ENCODE measurements around the gene UGDH. TPM values are rescaled to one million over a fixed set of nuclear protein-coding genes. Genes with fewer than 3 reads are reported as not detected.
A peak's percentile ranks its signal among the peaks of the same experiment; 100 is the strongest.

The UGDH gene
- total and polyA plus RNA-seq, 2 experiments from 2014 or later: 223 to 374 TPM

DNA sequence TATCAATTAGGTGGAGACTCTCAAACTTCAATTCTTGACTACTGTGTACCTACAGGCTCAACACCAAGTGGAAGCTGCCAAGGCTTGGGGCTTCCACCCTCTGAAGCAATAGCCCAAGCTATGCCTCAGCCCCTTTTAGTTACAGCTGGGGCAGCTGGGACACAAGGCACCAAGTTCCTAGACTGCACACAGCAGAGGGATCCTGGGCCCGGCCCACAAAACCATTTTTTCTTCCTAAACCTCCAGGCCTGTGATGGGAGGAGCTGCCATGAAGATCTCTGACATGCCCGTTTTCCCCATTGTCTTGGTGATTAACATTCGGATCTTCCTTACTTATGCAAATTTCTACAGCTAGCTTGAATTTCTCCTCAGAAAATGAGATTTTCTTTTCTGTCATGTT is 3.4 kb upstream of the UGDH start:
- H3K27ac ChIP-seq: no peak overlapping the region
- H3K79me2 ChIP-seq: peaks cover 42% of the 10 kb centered on the region
- no peak for TF ChIP-seq EZH2 (IDR thresholded peaks at IDR 0.05; ENCODE audit: borderline replicate concordance)
- no peak for TF ChIP-seq EZH2phosphoT487 (IDR thresholded peaks at IDR 0.05; ENCODE audit: low read depth, severe bottlenecking, unreplicated experiment)
- TF ChIP-seq CTCF (IDR thresholded peaks at IDR 0.05; ENCODE audit: poor library complexity): no peak
- no peak for DNase-seq (ENCODE audit: low spot score)
- H3K27me3 ChIP-seq: no peaks in the 10 kb centered on the region
- peaks cover 4% of the 10 kb centered on the region for H3K36me3 ChIP-seq (replicated peaks; ENCODE audit: insufficient read depth, low read depth)
- H3K4me2 ChIP-seq: no peak overlapping the region
- peaks cover 3% of the 10 kb centered on the region for H3K4me1 ChIP-seq (ENCODE audit: insufficient read depth)
- no peak overlapping the region for H3K4me3 ChIP-seq
- no peaks in the 10 kb centered on the region for H3K9me2 ChIP-seq (replicated peaks; ENCODE audit: insufficient read depth)
- H4K20me1 ChIP-seq (ENCODE audit: insufficient read depth, poor library complexity, severe bottlenecking): no peaks in the 10 kb centered on the region
- no peak overlapping the region for H2AFZ ChIP-seq
- WGBS (ENCODE audit: low lambda C conversion rate, missing lambda C conversion rate): 98% methylated on average over 3 of the region's 3 CpGs
- H3K9me3 ChIP-seq (ENCODE audit: low read depth): peaks cover 6% of the 10 kb centered on the region

GRCh38 chr4:39529534-39529933 is 2.3 kb upstream of the UGDH start:
- Histone ChIP-seq H3K27me3 (no peaks in the 10 kb centered on the region), H3K79me2 (peaks cover 53% of the 10 kb centered on the region), H3K4me1 (ENCODE audit: insufficient read depth) (peaks cover 8% of the 10 kb centered on the region), H3K4me2 (peak overlapping the region; percentile 74), H3K36me3 (replicated peaks; ENCODE audit: insufficient read depth, low read depth) (peaks cover 4% of the 10 kb centered on the region), H3K27ac (no peak overlapping the region), H3K4me3 (no peak overlapping the region), H3K9me3 (ENCODE audit: low read depth) (peaks cover 6% of the 10 kb centered on the region), H3K9me2 (replicated peaks; ENCODE audit: insufficient read depth) (no peaks in the 10 kb centered on the region), H4K20me1 (ENCODE audit: insufficient read depth, poor library complexity, severe bottlenecking) (peaks cover 4% of the 10 kb centered on the region), H2AFZ (no peak overlapping the region)
- 89% methylated on average over 2 of the region's 2 CpGs for WGBS (ENCODE audit: low lambda C conversion rate, missing lambda C conversion rate)
- no peak for TF ChIP-seq EZH2 (IDR thresholded peaks at IDR 0.05; ENCODE audit: borderline replicate concordance)
- no peak for TF ChIP-seq CTCF (IDR thresholded peaks at IDR 0.05; ENCODE audit: poor library complexity)
- no peak for TF ChIP-seq EZH2phosphoT487 (IDR thresholded peaks at IDR 0.05; ENCODE audit: low read depth, severe bottlenecking, unreplicated experiment)
- DNase-seq (ENCODE audit: low spot score): no peak

DNA sequence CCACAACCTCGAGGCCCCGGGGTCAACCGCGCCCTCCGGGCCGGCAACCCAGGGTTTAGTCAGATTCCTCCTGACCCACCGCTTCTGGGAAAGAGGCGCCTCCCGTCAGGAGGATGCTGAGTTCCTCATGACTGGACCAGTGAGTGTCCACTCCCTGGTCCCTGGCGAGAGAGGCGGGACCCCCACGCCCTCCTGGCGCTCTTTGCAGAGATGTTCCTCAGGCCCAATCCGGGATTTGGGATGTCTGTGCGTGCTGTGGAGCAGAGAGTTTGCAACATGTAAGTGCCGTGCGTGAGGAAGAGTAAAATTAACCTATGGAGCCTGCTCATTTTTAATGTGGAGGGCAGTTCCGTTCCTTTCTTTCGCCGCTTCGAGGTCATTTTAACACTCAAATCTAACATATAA is 824 bp upstream of the UGDH start:
- TF ChIP-seq CTCF (IDR thresholded peaks at IDR 0.05; ENCODE audit: poor library complexity) (no peak), EZH2phosphoT487 (IDR thresholded peaks at IDR 0.05; ENCODE audit: low read depth, severe bottlenecking, unreplicated experiment) (no peak), EZH2 (IDR thresholded peaks at IDR 0.05; ENCODE audit: borderline replicate concordance) (no peak)
- peak overlapping the region; percentile 35 for H2AFZ ChIP-seq
- H3K27ac ChIP-seq: peak overlapping the region; percentile 98
- H3K9me3 ChIP-seq (ENCODE audit: low read depth): peaks cover 6% of the 10 kb centered on the region
- no peaks in the 10 kb centered on the region for H3K27me3 ChIP-seq
- H4K20me1 ChIP-seq (ENCODE audit: insufficient read depth, poor library complexity, severe bottlenecking): peaks cover 17% of the 10 kb centered on the region
- WGBS (ENCODE audit: low lambda C conversion rate, missing lambda C conversion rate): 3% methylated on average over 21 of the region's 21 CpGs
- peaks cover 4% of the 10 kb centered on the region for H3K36me3 ChIP-seq (replicated peaks; ENCODE audit: insufficient read depth, low read depth)
- DNase-seq (ENCODE audit: low spot score): no peak
- peaks cover 19% of the 10 kb centered on the region for H3K4me1 ChIP-seq (ENCODE audit: insufficient read depth)
- peaks cover 68% of the 10 kb centered on the region for H3K79me2 ChIP-seq
- peak overlapping the region; percentile 74 for H3K4me2 ChIP-seq
- no peaks in the 10 kb centered on the region for H3K9me2 ChIP-seq (replicated peaks; ENCODE audit: insufficient read depth)
- peak overlapping the region; percentile 46 for H3K4me3 ChIP-seq

Data from hepatocyte (in vitro differentiated cells).